ENCODE measurements around the gene ERBB2. TPM values are rescaled to one million over a fixed set of nuclear protein-coding genes. Genes with fewer than 3 reads are reported as not detected.

Gene ERBB2
- total and polyA plus RNA-seq, 10 of the 15 experiments (the other 5 are each of a cell fraction or from before 2014, with no cell fraction given) = 0.39 to 7.0 (median 4.3) TPM

DNA sequence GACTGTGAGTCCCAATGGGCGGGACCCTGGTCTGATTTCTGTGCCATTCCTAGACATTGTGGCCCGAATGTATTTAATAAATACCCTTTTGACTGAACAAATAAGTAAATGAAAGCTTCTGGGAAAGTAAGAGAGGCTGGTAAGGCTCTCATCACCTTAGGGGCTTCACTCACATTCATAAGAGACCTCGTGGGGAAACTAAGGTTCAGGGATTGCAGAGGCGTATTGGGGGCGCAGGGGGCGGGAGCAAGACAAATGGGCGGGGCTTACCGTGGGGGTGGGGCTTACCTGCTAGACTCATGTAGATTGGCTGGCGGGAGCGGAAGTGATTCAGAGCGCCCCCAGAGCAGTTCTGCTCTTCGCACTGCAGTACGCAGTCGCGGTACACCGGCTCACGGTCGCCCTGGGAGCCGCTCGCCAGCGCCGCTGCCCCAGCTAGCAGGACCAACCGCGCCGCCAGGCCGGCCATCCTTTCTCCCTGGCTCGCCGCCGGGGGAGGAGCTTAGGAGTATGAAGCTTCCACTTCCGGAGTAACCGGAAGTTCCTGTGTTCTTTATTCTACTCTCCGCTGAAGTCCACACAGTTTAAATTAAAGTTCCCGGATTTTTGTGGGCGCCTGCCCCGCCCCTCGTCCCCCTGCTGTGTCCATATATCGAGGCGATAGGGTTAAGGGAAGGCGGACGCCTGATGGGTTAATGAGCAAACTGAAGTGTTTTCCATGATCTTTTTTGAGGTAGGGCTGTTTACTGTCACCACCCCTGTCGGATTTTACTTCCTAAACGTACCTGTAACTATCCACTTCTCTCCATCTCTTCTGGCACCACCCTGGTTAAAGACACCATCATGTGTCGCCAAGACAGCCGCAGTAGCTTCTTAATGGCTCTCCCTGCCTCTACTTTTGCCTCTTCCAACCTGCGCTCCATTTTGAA, 12.1 kb upstream of the ERBB2 start, which contains the start of gene PGAP3 (continued):
- TF ChIP-seq, protein P1, sequence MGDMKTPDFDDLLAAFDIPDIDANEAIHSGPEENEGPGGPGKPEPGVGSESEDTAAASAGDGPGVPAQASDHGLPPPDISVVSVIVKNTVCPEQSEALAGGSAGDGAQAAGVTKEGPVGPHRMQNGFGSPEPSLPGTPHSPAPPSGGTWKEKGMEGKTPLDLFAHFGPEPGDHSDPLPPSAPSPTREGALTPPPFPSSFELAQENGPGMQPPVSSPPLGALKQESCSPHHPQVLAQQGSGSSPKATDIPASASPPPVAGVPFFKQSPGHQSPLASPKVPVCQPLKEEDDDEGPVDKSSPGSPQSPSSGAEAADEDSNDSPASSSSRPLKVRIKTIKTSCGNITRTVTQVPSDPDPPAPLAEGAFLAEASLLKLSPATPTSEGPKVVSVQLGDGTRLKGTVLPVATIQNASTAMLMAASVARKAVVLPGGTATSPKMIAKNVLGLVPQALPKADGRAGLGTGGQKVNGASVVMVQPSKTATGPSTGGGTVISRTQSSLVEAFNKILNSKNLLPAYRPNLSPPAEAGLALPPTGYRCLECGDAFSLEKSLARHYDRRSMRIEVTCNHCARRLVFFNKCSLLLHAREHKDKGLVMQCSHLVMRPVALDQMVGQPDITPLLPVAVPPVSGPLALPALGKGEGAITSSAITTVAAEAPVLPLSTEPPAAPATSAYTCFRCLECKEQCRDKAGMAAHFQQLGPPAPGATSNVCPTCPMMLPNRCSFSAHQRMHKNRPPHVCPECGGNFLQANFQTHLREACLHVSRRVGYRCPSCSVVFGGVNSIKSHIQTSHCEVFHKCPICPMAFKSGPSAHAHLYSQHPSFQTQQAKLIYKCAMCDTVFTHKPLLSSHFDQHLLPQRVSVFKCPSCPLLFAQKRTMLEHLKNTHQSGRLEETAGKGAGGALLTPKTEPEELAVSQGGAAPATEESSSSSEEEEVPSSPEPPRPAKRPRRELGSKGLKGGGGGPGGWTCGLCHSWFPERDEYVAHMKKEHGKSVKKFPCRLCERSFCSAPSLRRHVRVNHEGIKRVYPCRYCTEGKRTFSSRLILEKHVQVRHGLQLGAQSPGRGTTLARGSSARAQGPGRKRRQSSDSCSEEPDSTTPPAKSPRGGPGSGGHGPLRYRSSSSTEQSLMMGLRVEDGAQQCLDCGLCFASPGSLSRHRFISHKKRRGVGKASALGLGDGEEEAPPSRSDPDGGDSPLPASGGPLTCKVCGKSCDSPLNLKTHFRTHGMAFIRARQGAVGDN (IDR thresholded peaks at IDR 0.05) = peak; percentile 25; the same call in 1 of the 2 replicates
- TF ChIP-seq NR2F1 (conservative IDR thresholded peaks at IDR 0.05) = no peak
- TF ChIP-seq, protein P2, sequence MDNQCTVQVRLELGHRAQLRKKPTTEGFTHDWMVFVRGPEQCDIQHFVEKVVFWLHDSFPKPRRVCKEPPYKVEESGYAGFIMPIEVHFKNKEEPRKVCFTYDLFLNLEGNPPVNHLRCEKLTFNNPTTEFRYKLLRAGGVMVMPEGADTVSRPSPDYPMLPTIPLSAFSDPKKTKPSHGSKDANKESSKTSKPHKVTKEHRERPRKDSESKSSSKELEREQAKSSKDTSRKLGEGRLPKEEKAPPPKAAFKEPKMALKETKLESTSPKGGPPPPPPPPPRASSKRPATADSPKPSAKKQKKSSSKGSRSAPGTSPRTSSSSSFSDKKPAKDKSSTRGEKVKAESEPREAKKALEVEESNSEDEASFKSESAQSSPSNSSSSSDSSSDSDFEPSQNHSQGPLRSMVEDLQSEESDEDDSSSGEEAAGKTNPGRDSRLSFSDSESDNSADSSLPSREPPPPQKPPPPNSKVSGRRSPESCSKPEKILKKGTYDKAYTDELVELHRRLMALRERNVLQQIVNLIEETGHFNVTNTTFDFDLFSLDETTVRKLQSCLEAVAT (IDR thresholded peaks at IDR 0.05) = no peak
- TF ChIP-seq PBX3 (IDR thresholded peaks at IDR 0.05; ENCODE audit: insufficient replicate concordance, low read depth, low read length) = no peak
- TF ChIP-seq YBX1 (IDR thresholded peaks at IDR 0.05) = no peak
- TF ChIP-seq SREBF2 (IDR thresholded peaks at IDR 0.05; ENCODE audit: low read length) = peak; percentile 43; the same call in 1 of the 2 replicates
- TF ChIP-seq ZNF24 (IDR thresholded peaks at IDR 0.05) = no peak
- TF ChIP-seq, protein P3, sequence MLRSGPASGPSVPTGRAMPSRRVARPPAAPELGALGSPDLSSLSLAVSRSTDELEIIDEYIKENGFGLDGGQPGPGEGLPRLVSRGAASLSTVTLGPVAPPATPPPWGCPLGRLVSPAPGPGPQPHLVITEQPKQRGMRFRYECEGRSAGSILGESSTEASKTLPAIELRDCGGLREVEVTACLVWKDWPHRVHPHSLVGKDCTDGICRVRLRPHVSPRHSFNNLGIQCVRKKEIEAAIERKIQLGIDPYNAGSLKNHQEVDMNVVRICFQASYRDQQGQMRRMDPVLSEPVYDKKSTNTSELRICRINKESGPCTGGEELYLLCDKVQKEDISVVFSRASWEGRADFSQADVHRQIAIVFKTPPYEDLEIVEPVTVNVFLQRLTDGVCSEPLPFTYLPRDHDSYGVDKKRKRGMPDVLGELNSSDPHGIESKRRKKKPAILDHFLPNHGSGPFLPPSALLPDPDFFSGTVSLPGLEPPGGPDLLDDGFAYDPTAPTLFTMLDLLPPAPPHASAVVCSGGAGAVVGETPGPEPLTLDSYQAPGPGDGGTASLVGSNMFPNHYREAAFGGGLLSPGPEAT (IDR thresholded peaks at IDR 0.05; ENCODE audit: low read depth) = peak; percentile 79
- TF ChIP-seq, protein P4, sequence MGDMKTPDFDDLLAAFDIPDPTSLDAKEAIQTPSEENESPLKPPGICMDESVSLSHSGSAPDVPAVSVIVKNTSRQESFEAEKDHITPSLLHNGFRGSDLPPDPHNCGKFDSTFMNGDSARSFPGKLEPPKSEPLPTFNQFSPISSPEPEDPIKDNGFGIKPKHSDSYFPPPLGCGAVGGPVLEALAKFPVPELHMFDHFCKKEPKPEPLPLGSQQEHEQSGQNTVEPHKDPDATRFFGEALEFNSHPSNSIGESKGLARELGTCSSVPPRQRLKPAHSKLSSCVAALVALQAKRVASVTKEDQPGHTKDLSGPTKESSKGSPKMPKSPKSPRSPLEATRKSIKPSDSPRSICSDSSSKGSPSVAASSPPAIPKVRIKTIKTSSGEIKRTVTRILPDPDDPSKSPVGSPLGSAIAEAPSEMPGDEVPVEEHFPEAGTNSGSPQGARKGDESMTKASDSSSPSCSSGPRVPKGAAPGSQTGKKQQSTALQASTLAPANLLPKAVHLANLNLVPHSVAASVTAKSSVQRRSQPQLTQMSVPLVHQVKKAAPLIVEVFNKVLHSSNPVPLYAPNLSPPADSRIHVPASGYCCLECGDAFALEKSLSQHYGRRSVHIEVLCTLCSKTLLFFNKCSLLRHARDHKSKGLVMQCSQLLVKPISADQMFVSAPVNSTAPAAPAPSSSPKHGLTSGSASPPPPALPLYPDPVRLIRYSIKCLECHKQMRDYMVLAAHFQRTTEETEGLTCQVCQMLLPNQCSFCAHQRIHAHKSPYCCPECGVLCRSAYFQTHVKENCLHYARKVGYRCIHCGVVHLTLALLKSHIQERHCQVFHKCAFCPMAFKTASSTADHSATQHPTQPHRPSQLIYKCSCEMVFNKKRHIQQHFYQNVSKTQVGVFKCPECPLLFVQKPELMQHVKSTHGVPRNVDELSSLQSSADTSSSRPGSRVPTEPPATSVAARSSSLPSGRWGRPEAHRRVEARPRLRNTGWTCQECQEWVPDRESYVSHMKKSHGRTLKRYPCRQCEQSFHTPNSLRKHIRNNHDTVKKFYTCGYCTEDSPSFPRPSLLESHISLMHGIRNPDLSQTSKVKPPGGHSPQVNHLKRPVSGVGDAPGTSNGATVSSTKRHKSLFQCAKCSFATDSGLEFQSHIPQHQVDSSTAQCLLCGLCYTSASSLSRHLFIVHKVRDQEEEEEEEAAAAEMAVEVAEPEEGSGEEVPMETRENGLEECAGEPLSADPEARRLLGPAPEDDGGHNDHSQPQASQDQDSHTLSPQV (IDR thresholded peaks at IDR 0.05) = no peak
- TF ChIP-seq, protein P5, sequence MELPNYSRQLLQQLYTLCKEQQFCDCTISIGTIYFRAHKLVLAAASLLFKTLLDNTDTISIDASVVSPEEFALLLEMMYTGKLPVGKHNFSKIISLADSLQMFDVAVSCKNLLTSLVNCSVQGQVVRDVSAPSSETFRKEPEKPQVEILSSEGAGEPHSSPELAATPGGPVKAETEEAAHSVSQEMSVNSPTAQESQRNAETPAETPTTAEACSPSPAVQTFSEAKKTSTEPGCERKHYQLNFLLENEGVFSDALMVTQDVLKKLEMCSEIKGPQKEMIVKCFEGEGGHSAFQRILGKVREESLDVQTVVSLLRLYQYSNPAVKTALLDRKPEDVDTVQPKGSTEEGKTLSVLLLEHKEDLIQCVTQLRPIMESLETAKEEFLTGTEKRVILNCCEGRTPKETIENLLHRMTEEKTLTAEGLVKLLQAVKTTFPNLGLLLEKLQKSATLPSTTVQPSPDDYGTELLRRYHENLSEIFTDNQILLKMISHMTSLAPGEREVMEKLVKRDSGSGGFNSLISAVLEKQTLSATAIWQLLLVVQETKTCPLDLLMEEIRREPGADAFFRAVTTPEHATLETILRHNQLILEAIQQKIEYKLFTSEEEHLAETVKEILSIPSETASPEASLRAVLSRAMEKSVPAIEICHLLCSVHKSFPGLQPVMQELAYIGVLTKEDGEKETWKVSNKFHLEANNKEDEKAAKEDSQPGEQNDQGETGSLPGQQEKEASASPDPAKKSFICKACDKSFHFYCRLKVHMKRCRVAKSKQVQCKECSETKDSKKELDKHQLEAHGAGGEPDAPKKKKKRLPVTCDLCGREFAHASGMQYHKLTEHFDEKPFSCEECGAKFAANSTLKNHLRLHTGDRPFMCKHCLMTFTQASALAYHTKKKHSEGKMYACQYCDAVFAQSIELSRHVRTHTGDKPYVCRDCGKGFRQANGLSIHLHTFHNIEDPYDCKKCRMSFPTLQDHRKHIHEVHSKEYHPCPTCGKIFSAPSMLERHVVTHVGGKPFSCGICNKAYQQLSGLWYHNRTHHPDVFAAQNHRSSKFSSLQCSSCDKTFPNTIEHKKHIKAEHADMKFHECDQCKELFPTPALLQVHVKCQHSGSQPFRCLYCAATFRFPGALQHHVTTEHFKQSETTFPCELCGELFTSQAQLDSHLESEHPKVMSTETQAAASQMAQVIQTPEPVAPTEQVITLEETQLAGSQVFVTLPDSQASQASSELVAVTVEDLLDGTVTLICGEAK (IDR thresholded peaks at IDR 0.05; ENCODE audit: borderline replicate concordance) = peak; percentile 98
